ENCODE measurements around the gene DOC2B. TPM values are rescaled to one million over a fixed set of nuclear protein-coding genes. Genes with fewer than 3 reads are reported as not detected.
"Not testable (repeated sequence)": the region's sequence is repeated elsewhere in the genome, so short reads cannot be mapped to it uniquely, and the experiment has no call there.

The DOC2B gene
- total RNA-seq, 6 experiments from 2014 or later = not detected

DNA sequence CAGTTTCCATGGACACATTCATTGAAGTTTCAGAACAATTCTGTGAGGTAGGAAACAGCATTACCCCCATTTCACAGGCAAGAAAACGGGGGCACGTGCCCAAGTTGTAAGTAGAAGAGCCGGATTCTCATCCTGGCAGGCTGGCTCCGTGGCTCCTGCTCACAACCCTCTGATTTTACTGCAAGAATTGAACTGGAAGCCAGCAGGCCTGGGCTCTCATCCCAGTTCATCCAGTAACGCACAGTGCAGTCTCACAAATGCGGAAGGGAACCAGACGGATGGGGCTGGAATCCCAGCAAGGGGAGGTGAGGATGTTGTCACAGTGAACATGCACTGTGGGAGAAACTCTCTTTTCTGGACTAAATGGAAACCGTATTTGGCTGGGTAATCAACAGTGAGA is 40.7 kb upstream of the DOC2B start:
- no peak for DNase-seq
- Mint-ChIP-seq H3K27ac (no peak overlapping the region), H3K4me1 (ENCODE audit: low read depth) (no peaks in the 10 kb centered on the region), H3K36me3 (ENCODE audit: low read depth) (no peaks in the 10 kb centered on the region), H3K4me3 (no peak overlapping the region), H3K27me3 (ENCODE audit: insufficient read depth) (peaks cover 15% of the 10 kb centered on the region), H3K9me3 (no peaks in the 10 kb centered on the region)
- TF ChIP-seq, protein P1, sequence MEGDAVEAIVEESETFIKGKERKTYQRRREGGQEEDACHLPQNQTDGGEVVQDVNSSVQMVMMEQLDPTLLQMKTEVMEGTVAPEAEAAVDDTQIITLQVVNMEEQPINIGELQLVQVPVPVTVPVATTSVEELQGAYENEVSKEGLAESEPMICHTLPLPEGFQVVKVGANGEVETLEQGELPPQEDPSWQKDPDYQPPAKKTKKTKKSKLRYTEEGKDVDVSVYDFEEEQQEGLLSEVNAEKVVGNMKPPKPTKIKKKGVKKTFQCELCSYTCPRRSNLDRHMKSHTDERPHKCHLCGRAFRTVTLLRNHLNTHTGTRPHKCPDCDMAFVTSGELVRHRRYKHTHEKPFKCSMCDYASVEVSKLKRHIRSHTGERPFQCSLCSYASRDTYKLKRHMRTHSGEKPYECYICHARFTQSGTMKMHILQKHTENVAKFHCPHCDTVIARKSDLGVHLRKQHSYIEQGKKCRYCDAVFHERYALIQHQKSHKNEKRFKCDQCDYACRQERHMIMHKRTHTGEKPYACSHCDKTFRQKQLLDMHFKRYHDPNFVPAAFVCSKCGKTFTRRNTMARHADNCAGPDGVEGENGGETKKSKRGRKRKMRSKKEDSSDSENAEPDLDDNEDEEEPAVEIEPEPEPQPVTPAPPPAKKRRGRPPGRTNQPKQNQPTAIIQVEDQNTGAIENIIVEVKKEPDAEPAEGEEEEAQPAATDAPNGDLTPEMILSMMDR (IDR thresholded peaks at IDR 0.05) = no peak

DNA sequence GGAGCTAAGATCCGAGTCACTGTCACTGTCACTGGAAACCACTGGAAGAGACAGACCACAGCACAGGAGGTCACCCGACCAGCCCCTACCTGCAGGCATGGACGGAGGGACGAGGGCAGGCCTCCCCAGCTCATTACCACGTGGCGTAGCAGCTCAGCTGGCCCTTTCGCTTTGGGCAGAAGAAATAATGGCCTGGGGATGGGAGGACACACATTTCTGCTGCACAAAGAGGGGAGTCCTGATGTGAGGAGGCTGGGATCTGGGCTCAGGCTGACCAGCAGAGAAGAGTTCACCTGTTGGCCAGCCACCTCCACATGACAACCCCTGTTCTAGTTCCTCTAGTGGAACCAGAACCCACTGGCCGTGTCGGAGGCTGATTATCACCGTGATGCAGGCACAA is 38.2 kb upstream of the DOC2B start:
- no peak overlapping the region for H3K27ac Mint-ChIP-seq
- H3K27me3 Mint-ChIP-seq (ENCODE audit: insufficient read depth) = peaks cover 9% of the 10 kb centered on the region
- H3K4me3 Mint-ChIP-seq = no peak overlapping the region
- no peaks in the 10 kb centered on the region for H3K9me3 Mint-ChIP-seq
- no peak for DNase-seq
- TF ChIP-seq, protein P1 (IDR thresholded peaks at IDR 0.05) = no peak
- no peaks in the 10 kb centered on the region for H3K4me1 Mint-ChIP-seq (ENCODE audit: low read depth)
- no peaks in the 10 kb centered on the region for H3K36me3 Mint-ChIP-seq (ENCODE audit: low read depth)

DNA sequence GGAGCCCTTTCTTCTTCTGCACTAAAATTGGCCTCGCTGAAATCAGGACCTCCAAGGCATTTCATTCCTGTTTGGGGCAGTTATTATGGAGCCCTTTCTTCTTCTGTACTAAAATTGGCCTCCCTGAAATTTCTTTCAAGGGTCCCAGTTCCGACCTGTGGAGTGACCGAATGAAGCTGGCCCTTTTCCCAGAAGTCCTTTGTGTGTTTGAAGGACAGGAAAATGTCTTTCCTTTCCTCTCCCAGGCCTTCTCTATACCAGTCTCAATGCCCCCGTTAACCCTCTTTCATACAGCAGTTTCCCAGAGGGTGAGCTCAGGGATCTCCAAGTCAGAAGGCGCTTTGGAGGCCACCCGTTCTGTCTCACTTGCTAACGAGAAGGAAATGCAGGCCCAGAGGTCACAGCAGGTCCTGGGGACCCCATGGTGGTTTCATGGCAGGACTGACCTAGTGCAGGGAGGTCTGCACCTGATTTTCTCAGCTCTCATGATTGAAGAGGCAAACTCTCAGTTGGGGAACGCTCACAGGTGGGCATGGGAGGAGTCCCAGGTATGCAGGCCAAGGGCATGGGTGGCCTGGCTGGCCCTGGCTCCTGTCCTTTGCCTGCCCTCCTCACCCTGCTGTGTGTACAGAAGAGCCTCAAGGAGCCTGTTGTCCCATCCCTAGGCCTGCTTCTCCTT is 37.1 kb upstream of the DOC2B start:
- Mint-ChIP-seq H3K27me3 (ENCODE audit: insufficient read depth) (peaks cover 4% of the 10 kb centered on the region), H3K4me3 (no peak overlapping the region), H3K9me3 (no peaks in the 10 kb centered on the region), H3K27ac (no peak overlapping the region), H3K36me3 (ENCODE audit: low read depth) (no peaks in the 10 kb centered on the region), H3K4me1 (ENCODE audit: low read depth) (no peaks in the 10 kb centered on the region)
- TF ChIP-seq, protein P1 (IDR thresholded peaks at IDR 0.05) = no peak
- DNase-seq = no peak

DNA sequence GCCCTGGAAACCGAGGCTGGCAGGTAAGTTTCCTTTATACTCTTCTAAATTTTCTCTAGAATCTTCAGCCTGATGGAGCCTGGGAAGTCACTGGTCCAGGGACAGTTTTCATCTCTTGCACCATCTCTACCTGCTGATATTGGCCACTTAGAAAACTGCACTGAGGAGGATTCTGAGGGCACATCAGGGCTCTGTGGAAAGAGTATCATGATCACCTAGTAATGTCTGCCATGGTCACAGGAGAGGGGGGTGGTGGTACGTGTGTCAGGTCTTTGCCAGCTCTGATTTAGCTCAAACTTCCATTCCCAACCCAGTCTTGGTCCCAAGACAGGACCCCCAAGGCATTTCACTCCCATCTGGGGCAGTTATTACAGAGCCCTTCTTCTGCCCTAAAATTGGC is 35.2 kb upstream of the DOC2B start:
- TF ChIP-seq, protein P1 (IDR thresholded peaks at IDR 0.05) = no peak
- H3K27me3 Mint-ChIP-seq (ENCODE audit: insufficient read depth) = no peaks in the 10 kb centered on the region; the same call in 1 of the 2 replicates
- H3K27ac Mint-ChIP-seq = no peak overlapping the region
- no peaks in the 10 kb centered on the region for H3K4me1 Mint-ChIP-seq (ENCODE audit: low read depth)
- no peak for DNase-seq
- no peak overlapping the region for H3K4me3 Mint-ChIP-seq
- no peaks in the 10 kb centered on the region for H3K36me3 Mint-ChIP-seq (ENCODE audit: low read depth)
- no peaks in the 10 kb centered on the region for H3K9me3 Mint-ChIP-seq

DNA sequence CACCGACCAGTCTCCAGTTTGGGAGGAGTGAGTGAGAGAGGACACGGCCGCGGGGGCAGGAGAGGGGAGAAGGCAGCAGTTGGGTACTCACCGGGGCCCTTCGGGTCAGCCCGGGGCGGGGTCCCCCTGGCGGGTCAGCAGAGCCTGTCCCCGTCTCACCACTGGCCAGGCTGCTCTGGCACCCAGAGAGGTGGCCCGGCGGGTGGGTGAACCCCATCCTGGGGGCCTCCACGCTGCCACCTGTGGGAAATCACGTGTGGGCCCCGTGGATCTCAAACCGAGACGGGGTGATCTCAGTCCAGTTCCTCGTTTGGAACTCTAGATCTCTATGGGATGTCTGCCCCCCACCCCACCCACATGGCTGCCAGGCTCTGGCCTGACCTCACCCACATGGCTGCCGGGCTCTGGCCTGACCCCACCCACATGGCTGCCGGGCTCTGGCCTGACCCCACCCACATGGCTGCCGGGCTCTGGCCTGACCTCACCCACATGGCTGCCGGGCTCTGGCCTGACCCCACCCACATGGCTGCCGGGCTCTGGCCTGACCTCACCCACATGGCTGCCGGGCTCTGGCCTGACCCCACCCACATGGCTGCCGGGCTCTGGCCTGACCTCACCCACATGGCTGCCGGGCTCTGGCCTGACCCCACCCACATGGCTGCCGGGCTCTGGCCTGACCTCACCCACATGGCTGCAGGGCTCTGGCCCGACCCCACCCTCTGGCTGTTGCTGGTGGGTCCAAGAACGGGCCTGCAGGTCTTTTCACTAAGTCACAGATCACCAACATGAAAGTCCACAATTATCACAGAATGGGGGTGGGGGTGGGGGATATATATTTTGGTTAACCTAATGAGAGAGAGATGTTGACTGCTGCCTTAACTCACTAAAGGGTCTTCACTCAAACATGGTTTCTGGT is 34.4 kb upstream of the DOC2B start:
- DNase-seq; H3K4me3 Mint-ChIP-seq; H3K9me3 Mint-ChIP-seq; H3K36me3 Mint-ChIP-seq (ENCODE audit: low read depth); H3K4me1 Mint-ChIP-seq (ENCODE audit: low read depth); H3K27me3 Mint-ChIP-seq (ENCODE audit: insufficient read depth); H3K27ac Mint-ChIP-seq: not testable (repeated sequence)

DNA sequence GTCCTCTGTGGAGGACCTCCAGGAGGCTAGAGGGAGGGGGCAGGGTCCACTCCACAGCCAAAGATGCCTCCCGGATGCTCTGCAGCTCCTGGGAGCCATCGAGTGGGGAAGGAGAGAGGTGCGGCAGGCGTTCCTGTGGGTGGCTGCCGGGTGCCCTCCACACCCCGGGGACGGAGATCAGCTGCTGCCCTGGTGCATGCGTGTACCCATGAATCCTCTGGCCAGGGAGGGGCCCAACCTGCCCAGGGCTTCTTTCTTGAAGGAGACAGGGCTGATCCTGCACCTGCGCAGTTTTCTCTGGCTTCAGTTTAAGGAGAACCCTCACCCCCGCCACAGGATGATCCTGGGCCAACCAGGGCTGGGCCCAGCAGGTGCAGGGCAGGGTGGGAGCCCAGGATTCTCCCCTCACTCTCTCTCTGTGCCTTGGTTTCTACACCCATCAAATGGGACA is 33.5 kb upstream of the DOC2B start:
- Mint-ChIP-seq H3K4me3 (no peak overlapping the region), H3K27me3 (ENCODE audit: insufficient read depth) (peaks cover 9% of the 10 kb centered on the region), H3K36me3 (ENCODE audit: low read depth) (no peaks in the 10 kb centered on the region), H3K9me3 (no peaks in the 10 kb centered on the region), H3K4me1 (ENCODE audit: low read depth) (no peaks in the 10 kb centered on the region), H3K27ac (no peak overlapping the region)
- no peak for DNase-seq
- TF ChIP-seq, protein P1 (IDR thresholded peaks at IDR 0.05) = no peak
